Left lung (tissue), 10 donors: ENCODE results near the gene PARP8. TPM values are rescaled to one million over a fixed set of nuclear protein-coding genes. Genes with fewer than 3 reads are reported as not detected.

Experiments used
- ATAC-seq: fragments of 200-7000 bp; cut with Tn5 transposase; one replicate; pipeline ENCODE4 v1.9.1; 2020; ENCODE audit warnings: moderate library complexity
- DNase-seq, 4 donors: peaks; one replicate each; pipeline ENCODE4 v3.0.0-alpha.2; 2013 to 2020
- H3K27ac ChIP-seq, 2 donors: fragments of 200-600 bp; sonication (generic) in 1 of 2; one replicate each; pipeline versions ENCODE4 v1.5.0 to v1.8.0; 2020 to 2021
- H3K27me3 ChIP-seq, 2 donors: fragments of 200-600 bp; sonication (generic) in 1 of 2; one replicate each; pipeline versions ENCODE4 v1.5.0 to v1.8.0; 2020 to 2021
- H3K36me3 ChIP-seq, 2 donors: fragments of 200-600 bp; sonication (generic) in 1 of 2; one replicate each; pipeline versions ENCODE4 v1.5.0 to v1.8.0; 2020 to 2021
- H3K4me1 ChIP-seq, 2 donors: fragments of 200-600 bp; one replicate each; pipeline ENCODE4 v1.8.0; 2021
- H3K4me3 ChIP-seq, 2 donors: fragments of 200-600 bp; sonication (generic) in 1 of 2; one replicate each; pipeline versions ENCODE4 v1.5.0 to v1.8.0; 2020 to 2021; ENCODE audit warnings: mild to moderate bottlenecking in 1 of 2
- H3K9me3 ChIP-seq, 2 donors: fragments of 200-600 bp; sonication (generic) in 1 of 2; one replicate each; pipeline versions ENCODE4 v1.5.0 to v1.8.0; 2020 to 2021
- intact Hi-C, 2 donors: fragments of 100-400 bp; cut with DNase I; formaldehyde crosslinking; loops; one replicate each; pipeline versions ENCODE4 v1.11.2 to v1.14.2; 2022
- polyA plus RNA-seq, 6 donors: library from polyadenylated mRNA; unstranded; fragments of 120-200 nt; gene quantifications; one replicate each; pipeline ENCODE4 v1.2.1, GENCODE V29; 2013; ENCODE audit not compliant: insufficient read length in 6 of 6
- total RNA-seq, 2 donors: library from RNA; stranded (reverse); fragmentation: NEBNext Ultra II Directional; extraction: Animal tissue kit (Norgen Biotek cat#: 25700); gene quantifications; one replicate each; pipeline ENCODE4 v1.2.1, GENCODE V29; 2021
- TF ChIP-seq, protein P1 (sequence below), 2 donors: fragments of 200-600 bp; sonication (generic) in 1 of 2; IDR thresholded peaks; one replicate each; pipeline versions ENCODE4 v1.5.0 to v1.8.0; 2021; ENCODE audit warnings: antibody characterized with exemption in 2 of 2
- donor health status: DM: no; HTN: yes; CAD: no.
- donor health status: DM: no; HTN: no; CAD: no.

Gene PARP8
- total and polyA plus RNA-seq, 8 donors: 19.1 to 41.3 (median 22.0) TPM

DNA sequence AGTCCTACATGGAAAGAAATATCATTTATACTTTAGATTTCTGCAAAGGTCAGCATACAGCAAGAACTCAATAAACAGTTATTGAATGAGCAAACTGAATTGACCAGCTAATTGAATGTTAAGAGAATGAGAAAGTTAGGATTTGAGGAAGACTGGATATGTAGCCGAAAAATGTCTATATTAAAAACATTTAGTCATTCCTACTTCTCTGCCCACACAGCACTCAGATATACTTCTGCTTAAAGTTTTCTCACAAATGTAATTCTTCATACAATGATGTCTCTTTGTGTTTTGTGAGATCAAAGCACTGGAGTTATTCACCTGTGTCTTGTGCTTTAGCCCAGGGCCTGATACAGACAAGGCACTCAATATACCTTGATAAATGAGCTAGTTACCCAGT lies 188.6 kb downstream of the PARP8 start:
- Histone ChIP-seq H3K36me3 (no peaks in the 10 kb centered on the region), H3K27me3 (no peaks in the 10 kb centered on the region)
- intact Hi-C loops: no loop called here

DNA sequence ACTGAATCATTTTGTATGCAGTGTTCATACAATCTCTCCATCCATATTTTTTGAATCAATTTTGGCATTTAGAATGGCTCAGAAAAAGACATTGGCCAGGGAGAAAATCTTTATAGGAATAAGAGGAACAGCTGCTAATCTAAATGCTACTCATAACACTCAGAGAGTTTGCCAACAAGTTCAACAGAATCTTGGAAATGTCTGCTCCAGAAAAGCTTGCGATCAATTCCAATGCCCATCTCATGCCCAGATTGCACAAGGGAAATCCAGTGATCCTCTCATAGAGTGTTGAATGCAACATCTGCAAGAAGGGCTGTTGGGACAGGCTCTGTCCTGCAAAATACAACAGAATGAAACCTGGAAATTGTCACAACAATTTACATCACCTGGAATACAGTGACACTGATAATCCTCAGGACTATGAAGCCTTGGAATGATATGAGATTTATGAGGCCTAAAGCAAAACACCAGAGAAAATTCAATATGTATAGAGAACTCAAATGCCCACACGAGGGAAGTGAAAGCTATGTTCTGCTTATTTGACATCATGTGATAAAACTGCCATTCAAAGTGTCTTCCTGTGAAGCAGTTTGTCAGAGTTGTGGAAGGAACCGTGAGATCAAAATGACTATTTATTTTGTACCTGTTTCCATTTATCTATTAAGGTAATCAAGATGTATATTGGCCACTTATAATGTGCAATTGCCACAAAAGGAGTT lies 190.1 kb downstream of the PARP8 start:
- intact Hi-C loops: no loop called here
- no peaks in the 10 kb centered on the region for H3K9me3 ChIP-seq
- TF ChIP-seq, protein P1, sequence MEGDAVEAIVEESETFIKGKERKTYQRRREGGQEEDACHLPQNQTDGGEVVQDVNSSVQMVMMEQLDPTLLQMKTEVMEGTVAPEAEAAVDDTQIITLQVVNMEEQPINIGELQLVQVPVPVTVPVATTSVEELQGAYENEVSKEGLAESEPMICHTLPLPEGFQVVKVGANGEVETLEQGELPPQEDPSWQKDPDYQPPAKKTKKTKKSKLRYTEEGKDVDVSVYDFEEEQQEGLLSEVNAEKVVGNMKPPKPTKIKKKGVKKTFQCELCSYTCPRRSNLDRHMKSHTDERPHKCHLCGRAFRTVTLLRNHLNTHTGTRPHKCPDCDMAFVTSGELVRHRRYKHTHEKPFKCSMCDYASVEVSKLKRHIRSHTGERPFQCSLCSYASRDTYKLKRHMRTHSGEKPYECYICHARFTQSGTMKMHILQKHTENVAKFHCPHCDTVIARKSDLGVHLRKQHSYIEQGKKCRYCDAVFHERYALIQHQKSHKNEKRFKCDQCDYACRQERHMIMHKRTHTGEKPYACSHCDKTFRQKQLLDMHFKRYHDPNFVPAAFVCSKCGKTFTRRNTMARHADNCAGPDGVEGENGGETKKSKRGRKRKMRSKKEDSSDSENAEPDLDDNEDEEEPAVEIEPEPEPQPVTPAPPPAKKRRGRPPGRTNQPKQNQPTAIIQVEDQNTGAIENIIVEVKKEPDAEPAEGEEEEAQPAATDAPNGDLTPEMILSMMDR (IDR thresholded peaks at IDR 0.05): no peak
- no peak overlapping the region for H3K27ac ChIP-seq
- ATAC-seq: no peak
- no peaks in the 10 kb centered on the region for H3K27me3 ChIP-seq
- peaks cover 0 to 5% of the 10 kb centered on the region in 2 donors for H3K4me1 ChIP-seq
- H3K36me3 ChIP-seq: no peaks in the 10 kb centered on the region
- DNase-seq: no peak
- no peak overlapping the region for H3K4me3 ChIP-seq

More for the DNA sequence above, 188.6 kb downstream of the PARP8 start:
- no peak overlapping the region for H3K27ac ChIP-seq
- H3K9me3 ChIP-seq: no peaks in the 10 kb centered on the region
- no peak overlapping the region for H3K4me3 ChIP-seq
- no peak for DNase-seq
- peaks cover 0 to 5% of the 10 kb centered on the region in 2 donors for H3K4me1 ChIP-seq
- no peak for ATAC-seq
- TF ChIP-seq, protein P1 (IDR thresholded peaks at IDR 0.05): no peak

DNA sequence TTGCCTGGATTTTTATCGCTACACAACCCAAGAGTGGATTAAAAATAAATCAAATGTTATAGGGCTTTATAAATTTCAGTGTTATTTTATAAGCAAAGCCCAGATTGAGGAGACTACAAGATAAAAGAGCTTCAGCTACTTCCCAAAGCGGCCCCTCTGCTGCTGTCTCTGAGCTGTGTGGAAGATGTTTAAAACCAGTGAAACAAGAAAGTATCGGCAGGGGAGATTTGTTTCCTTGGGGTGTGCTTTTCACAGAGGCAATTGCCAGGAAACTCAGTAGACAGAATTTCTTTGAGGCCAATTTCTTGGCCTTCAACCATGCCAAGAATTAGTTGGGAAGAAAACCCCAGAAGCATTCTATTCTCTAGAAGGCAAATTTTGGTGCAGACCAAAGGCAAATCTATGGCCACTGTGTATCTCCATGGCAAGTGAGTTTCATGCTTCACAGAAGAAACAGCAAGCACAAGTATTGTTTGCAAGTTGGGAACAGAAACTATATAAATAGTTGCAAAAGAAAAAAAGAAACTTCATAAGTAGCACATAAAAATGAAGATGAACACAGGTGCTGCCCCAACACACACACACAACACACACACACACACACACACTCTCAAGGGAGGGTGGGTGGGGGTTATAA lies 197.2 kb downstream of the PARP8 start:
- Histone ChIP-seq H3K27ac (no peak overlapping the region), H3K4me1 (no peaks in the 10 kb centered on the region), H3K27me3 (no peaks in the 10 kb centered on the region), H3K4me3 (no peak overlapping the region), H3K36me3 (no peaks in the 10 kb centered on the region), H3K9me3 (no peaks in the 10 kb centered on the region)
- ATAC-seq (no peak), DNase-seq (no peak)
- intact Hi-C loops: no loop called here
- TF ChIP-seq, protein P1 (IDR thresholded peaks at IDR 0.05): no peak

DNA sequence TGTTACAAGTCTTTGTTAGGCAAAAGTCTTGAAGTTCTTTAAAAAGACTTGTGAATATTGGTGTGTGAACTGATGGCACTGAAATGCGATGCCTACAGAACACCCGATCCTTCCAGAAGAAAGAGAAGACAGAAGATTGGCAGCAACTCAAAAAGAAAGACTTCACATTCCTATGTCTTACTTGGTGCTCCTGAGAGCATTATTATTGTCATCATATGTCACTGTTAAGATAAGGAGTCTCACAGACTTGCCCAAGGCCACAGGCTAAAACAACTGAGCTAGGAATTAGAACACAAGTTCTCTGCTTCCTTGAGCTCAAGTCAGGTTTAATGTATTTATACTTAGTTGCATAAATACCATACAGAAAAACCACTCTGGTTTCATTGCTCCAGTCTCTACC lies 198.0 kb downstream of the PARP8 start:
- no peaks in the 10 kb centered on the region for H3K36me3 ChIP-seq
- intact Hi-C loops: no loop called here
- TF ChIP-seq, protein P1 (IDR thresholded peaks at IDR 0.05): no peak

DNA sequence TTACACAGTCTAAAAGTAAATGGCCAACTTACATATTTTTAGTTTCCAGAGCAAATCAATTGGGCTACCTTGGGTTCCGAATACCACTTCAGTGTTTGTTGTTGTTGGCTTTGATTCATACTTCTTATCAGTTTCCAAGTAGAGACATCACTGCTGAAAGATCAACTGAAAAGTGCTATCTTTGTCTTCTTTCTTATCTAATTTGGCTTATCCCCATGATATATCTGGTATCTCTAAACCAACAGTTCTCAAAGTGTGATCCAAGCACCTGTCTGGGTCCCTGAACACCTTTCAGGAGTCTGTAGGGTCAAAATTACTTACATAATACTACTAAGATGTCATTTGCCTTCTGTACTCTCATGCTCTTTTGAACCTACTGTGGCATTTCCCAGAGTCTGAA lies 200.0 kb downstream of the PARP8 start:
- H3K9me3 ChIP-seq: no peaks in the 10 kb centered on the region
- TF ChIP-seq, protein P1 (IDR thresholded peaks at IDR 0.05): no peak
- H3K4me1 ChIP-seq: no peaks in the 10 kb centered on the region
- no peaks in the 10 kb centered on the region for H3K36me3 ChIP-seq
- no peak for ATAC-seq
- no peaks in the 10 kb centered on the region for H3K27me3 ChIP-seq
- H3K4me3 ChIP-seq: no peak overlapping the region
- no peak for DNase-seq
- no peak overlapping the region for H3K27ac ChIP-seq
- intact Hi-C loops: no loop called here

More for the DNA sequence above, 198.0 kb downstream of the PARP8 start:
- Histone ChIP-seq H3K27me3 (no peaks in the 10 kb centered on the region), H3K4me1 (no peaks in the 10 kb centered on the region), H3K4me3 (no peak overlapping the region), H3K9me3 (no peaks in the 10 kb centered on the region), H3K27ac (no peak overlapping the region)
- DNase-seq (no peak), ATAC-seq (no peak)
